Peyer's patch (tissue), 4 donors: ENCODE data around the gene HAPSTR1. TPM values are rescaled to one million over a fixed set of nuclear protein-coding genes. Genes with fewer than 3 reads are reported as not detected.

Source experiments
- DNase-seq, 3 donors: peaks; one replicate each; pipeline ENCODE4 v3.0.0-alpha.2; 2017 to 2019
- H3K27ac ChIP-seq, 4 donors: fragments of 200-600 bp; sonication (generic); one replicate each; pipeline ENCODE4 v1.5.1; 2016 to 2019
- H3K27me3 ChIP-seq, 2 donors: fragments of 200-600 bp; sonication (generic); one replicate each; pipeline ENCODE4 v1.5.1; 2019
- H3K36me3 ChIP-seq, 3 donors: fragments of 200-600 bp; sonication (generic); one replicate each; pipeline ENCODE4 v1.5.1; 2016 to 2019
- H3K4me1 ChIP-seq, 4 donors: fragments of 200-600 bp; sonication (generic); one replicate each; pipeline ENCODE4 v1.5.1; 2016 to 2019
- H3K4me3 ChIP-seq, 4 donors: fragments of 200-600 bp; sonication (generic); 1 replicate in 3 of 4; 2 replicates in 1 of 4; pipeline ENCODE4 v1.5.1; 2016 to 2019; ENCODE audit warnings: mild to moderate bottlenecking in 1 of 4
- H3K9me3 ChIP-seq, 4 donors: fragments of 200-600 bp; sonication (generic); one replicate each; pipeline ENCODE4 v1.5.1; 2016 to 2019; ENCODE audit warnings: mild to moderate bottlenecking in 1 of 4
- CTCF ChIP-seq, 6 experiments: fragments of 450-650 bp in 4 of 6; fragments of 200-600 bp in 2 of 6; sonication (generic) in 1 of 6; IDR thresholded peaks; one replicate each; pipeline ENCODE4 v1.5.1; 2017 to 2019; ENCODE audit warnings: antibody characterized with exemption in 6 of 6, mild to moderate bottlenecking in 3 of 6, moderate library complexity in 1 of 6
- POLR2A ChIP-seq, 2 donors: fragments of 450-650 bp; IDR thresholded peaks; one replicate each; pipeline ENCODE4 v1.5.1; 2017; ENCODE audit warnings: antibody characterized with exemption in 2 of 2, mild to moderate bottlenecking in 2 of 2, moderate library complexity in 2 of 2
- total RNA-seq, 4 donors: library from RNA; depleted of rRNA; stranded (reverse); fragments of >200 nt; gene quantifications; one replicate each; pipeline ENCODE4 v1.1.0, GENCODE V29; 2016

HAPSTR1 gene
- total RNA-seq, 4 donors from 2014 or later, result 38.0 to 56.2 (median 53.5) TPM

- Histone ChIP-seq H3K36me3 (peaks cover 0 to 13% (median 0%) of the 10 kb centered on the region in 3 donors), H3K27ac (peak overlapping the region in 1 of 4 donors; percentile 100), H3K9me3 (no peaks in the 10 kb centered on the region), H3K4me1 (peaks cover 10 to 63% (median 44%) of the 10 kb centered on the region in 4 donors), H3K4me3 (peak overlapping the region; percentile 63 to 99 (median 94)), H3K27me3 (no peaks in the 10 kb centered on the region)
- no peak for DNase-seq
- no peak for TF ChIP-seq POLR2A (IDR thresholded peaks at IDR 0.05)
- TF ChIP-seq CTCF (IDR thresholded peaks at IDR 0.05), result no peak
Observed at GRCh38 chr16:9094011-9094846, 2.8 kb downstream of the HAPSTR1 start.

- no peaks in the 10 kb centered on the region for H3K9me3 ChIP-seq
- peaks cover 0 to 13% (median 0%) of the 10 kb centered on the region in 3 donors for H3K36me3 ChIP-seq
- H3K27ac ChIP-seq, result no peak overlapping the region
- H3K4me1 ChIP-seq, result peaks cover 10 to 70% (median 51%) of the 10 kb centered on the region in 4 donors
- no peaks in the 10 kb centered on the region for H3K27me3 ChIP-seq
- DNase-seq, result no peak
- TF ChIP-seq POLR2A (IDR thresholded peaks at IDR 0.05), result no peak
- no peak for TF ChIP-seq CTCF (IDR thresholded peaks at IDR 0.05)
- H3K4me3 ChIP-seq, result peak overlapping the region in 2 of 4 donors; percentile 63 to 98
Observed at GRCh38 chr16:9095171-9095570, 3.7 kb downstream of the HAPSTR1 start.

GRCh38 chr16:9095656-9096397, 4.4 kb downstream of the HAPSTR1 start:
- Histone ChIP-seq H3K27ac (no peak overlapping the region), H3K27me3 (no peaks in the 10 kb centered on the region), H3K9me3 (no peaks in the 10 kb centered on the region), H3K36me3 (peaks cover 0 to 13% (median 0%) of the 10 kb centered on the region in 3 donors), H3K4me3 (peak overlapping the region in 1 of 4 donors; percentile 63), H3K4me1 (peaks cover 10 to 71% (median 52%) of the 10 kb centered on the region in 4 donors)
- no peak for DNase-seq
- TF ChIP-seq CTCF (IDR thresholded peaks at IDR 0.05) (no peak), POLR2A (IDR thresholded peaks at IDR 0.05) (no peak)

GRCh38 chr16:9096416-9096952, 5.0 kb downstream of the HAPSTR1 start:
- no peak for DNase-seq
- Histone ChIP-seq H3K9me3 (no peaks in the 10 kb centered on the region), H3K4me3 (no peak overlapping the region), H3K27ac (no peak overlapping the region), H3K27me3 (no peaks in the 10 kb centered on the region), H3K4me1 (peaks cover 10 to 78% (median 52%) of the 10 kb centered on the region in 4 donors), H3K36me3 (peaks cover 0 to 13% (median 0%) of the 10 kb centered on the region in 3 donors)
- TF ChIP-seq POLR2A (IDR thresholded peaks at IDR 0.05), result no peak
- TF ChIP-seq CTCF (IDR thresholded peaks at IDR 0.05), result no peak
